Heart right ventricle (tissue), 16 donors: ENCODE data around the gene MAP7D1. TPM values are rescaled to one million over a fixed set of nuclear protein-coding genes. Genes with fewer than 3 reads are reported as not detected.
A peak's percentile ranks its signal among the peaks of the same experiment; 100 is the strongest.

ENCODE experiments used
- ATAC-seq, 8 donors: fragments of 200-7000 bp; cut with Tn5 transposase; one replicate each; pipeline ENCODE4 v1.9.1; 2020; ENCODE audit warnings: mild to moderate bottlenecking in 8 of 8, moderate library complexity in 8 of 8, moderate number of reproducible peaks in 1 of 8
- DNase-seq, 2 donors: peaks; one replicate each; pipeline ENCODE4 v3.0.0-alpha.2; 2020
- H3K27ac ChIP-seq, 10 donors: fragments of 200-600 bp; sonication (generic) in 2 of 10; one replicate each; pipeline versions ENCODE4 v1.5.0 to v1.8.0; 2020 to 2022; ENCODE audit warnings: mild to moderate bottlenecking in 3 of 10
- H3K27me3 ChIP-seq, 7 donors: fragments of 200-600 bp; one replicate each; pipeline ENCODE4 v1.8.0; 2021 to 2022; ENCODE audit warnings: mild to moderate bottlenecking in 2 of 7
- H3K36me3 ChIP-seq, 9 donors: fragments of 200-600 bp; sonication (generic) in 1 of 9; one replicate each; pipeline versions ENCODE4 v1.5.0 to v1.8.0; 2020 to 2022; ENCODE audit warnings: mild to moderate bottlenecking in 2 of 9
- H3K4me1 ChIP-seq, 9 donors: fragments of 200-600 bp; sonication (generic) in 1 of 9; one replicate each; pipeline versions ENCODE4 v1.5.0 to v1.8.0; 2020 to 2022; ENCODE audit warnings: mild to moderate bottlenecking in 4 of 9
- H3K4me3 ChIP-seq, 10 donors: fragments of 200-600 bp; sonication (generic) in 2 of 10; one replicate each; pipeline versions ENCODE4 v1.5.0 to v1.8.0; 2020 to 2022; ENCODE audit warnings: mild to moderate bottlenecking in 7 of 10, moderate library complexity in 2 of 10
- H3K9me3 ChIP-seq, 11 donors: fragments of 200-600 bp in 10 of 11; sonication (generic) in 2 of 11; one replicate each; pipeline versions ENCODE4 v1.5.0 to v1.8.0; 2013 to 2022; ENCODE audit warnings: mild to moderate bottlenecking in 2 of 11, control low read depth in 1 of 11, moderate library complexity in 1 of 11
- WGBS, 2 donors: extraction: QIAGEN DNeasy Blood & Tissue Kit; methylation state at CpG; one replicate each; pipeline ENCODE4 v1.1.7; 2013; ENCODE audit warnings: inconsistent platforms in 1 of 2; 5-methylcytosine and 5-hydroxymethylcytosine counted together
- intact Hi-C, 10 donors: fragments of 100-400 bp; cut with DNase I; formaldehyde crosslinking; loops; one replicate each; pipeline versions ENCODE4 v1.11.1 to v1.14.2; 2022
- polyA plus RNA-seq, 2 donors: library from polyadenylated mRNA; stranded (reverse); fragments of 200-250 nt; gene quantifications; one replicate each; pipeline ENCODE4 v1.2.3, GENCODE V29; 2013
- total RNA-seq, 10 donors: library from RNA; stranded (reverse); fragmentation: NEBNext Ultra II Directional in 3 of 10; extraction: Animal tissue kit (Norgen Biotek cat#: 25700) in 3 of 10; gene quantifications; one replicate each; pipeline versions ENCODE4 v1.2.1 to v1.2.4, GENCODE V29; 2021 to 2023
- TF ChIP-seq, protein P1 (sequence below), 9 donors: fragments of 200-600 bp; sonication (generic) in 2 of 9; IDR thresholded peaks; one replicate each; pipeline versions ENCODE4 v1.5.0 to v1.8.0; 2021 to 2022; ENCODE audit warnings: antibody characterized with exemption in 9 of 9, mild to moderate bottlenecking in 5 of 9, moderate library complexity in 1 of 9
- donor health status: Arrhythmogenic right ventricular cardiomyopathy.
- donor health status: ischemic (EF 13 %, LVEDD 7.1; RV severe dilation, severe dysfunction).
- donor health status: healthy with polysubstance abuse.
- donor health status: DM: no; HTN: yes; CAD: no.
- donor health status: DM: no; HTN: no; CAD: no.
- donor health status: ischemic (EF 25% LVEDD 6.9; RV normal size, moderate dysfunction).
- donor health status: ischemic (EF 25% LVEDD 5.7; RV mildly dilated, moderate dysfunction).
- donor health status: healthy.
- donor health status: DM: yes; HTN: yes; CAD: no.
- donor health status: Ischemic cardiomyopathy.
- donor health status: ischemic (EF 35%, LVEDD 5.7; RV mildly dilated, moderate dysfunction).
- donor health status: nonischemic (EF 11% LVEDD 7.7; RV severe dilation, severe dysfunction).
- donor health status: DM: yes; HTN: yes; CAD: no.
- donor health status: PGD.
- donor health status: ischemic (EF 29% LVEDD 5.4; RV normal size, mild dysfunction).
- donor health status: nonischemic (EF 23%, LVEDD 6.1; RV moderate dilation, normal function).

MAP7D1 gene
- total and polyA plus RNA-seq, 12 donors = 176 to 364 (median 320) TPM

- peaks cover 0 to 8% (median 0%) of the 10 kb centered on the region in 9 donors for H3K36me3 ChIP-seq
- peak overlapping the region; percentile 54 to 100 (median 94) for H3K27ac ChIP-seq
- H3K4me3 ChIP-seq = peak overlapping the region in 4 of 10 donors; percentile 18 to 75 (median 24)
- intact Hi-C loops = loop anchor here in 9 of 10 donors (1.0 to 5.0 kb wide), 8 partner anchors 36 to 269 kb away; partner anchors contain the start of genes THRAP3 (in 4 of the 9) and STK40 (in 1 of the 9)
- 8 to 11% methylated on average over 1 of the region's 1 CpG for WGBS, 2 donors
- TF ChIP-seq, protein P1, sequence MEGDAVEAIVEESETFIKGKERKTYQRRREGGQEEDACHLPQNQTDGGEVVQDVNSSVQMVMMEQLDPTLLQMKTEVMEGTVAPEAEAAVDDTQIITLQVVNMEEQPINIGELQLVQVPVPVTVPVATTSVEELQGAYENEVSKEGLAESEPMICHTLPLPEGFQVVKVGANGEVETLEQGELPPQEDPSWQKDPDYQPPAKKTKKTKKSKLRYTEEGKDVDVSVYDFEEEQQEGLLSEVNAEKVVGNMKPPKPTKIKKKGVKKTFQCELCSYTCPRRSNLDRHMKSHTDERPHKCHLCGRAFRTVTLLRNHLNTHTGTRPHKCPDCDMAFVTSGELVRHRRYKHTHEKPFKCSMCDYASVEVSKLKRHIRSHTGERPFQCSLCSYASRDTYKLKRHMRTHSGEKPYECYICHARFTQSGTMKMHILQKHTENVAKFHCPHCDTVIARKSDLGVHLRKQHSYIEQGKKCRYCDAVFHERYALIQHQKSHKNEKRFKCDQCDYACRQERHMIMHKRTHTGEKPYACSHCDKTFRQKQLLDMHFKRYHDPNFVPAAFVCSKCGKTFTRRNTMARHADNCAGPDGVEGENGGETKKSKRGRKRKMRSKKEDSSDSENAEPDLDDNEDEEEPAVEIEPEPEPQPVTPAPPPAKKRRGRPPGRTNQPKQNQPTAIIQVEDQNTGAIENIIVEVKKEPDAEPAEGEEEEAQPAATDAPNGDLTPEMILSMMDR (IDR thresholded peaks at IDR 0.05) = no peak
- no peak for DNase-seq
- H3K9me3 ChIP-seq = no peaks in the 10 kb centered on the region
- peaks cover 25 to 73% (median 58%) of the 10 kb centered on the region in 9 donors for H3K4me1 ChIP-seq
- ATAC-seq = no peak
- H3K27me3 ChIP-seq = no peaks in the 10 kb centered on the region
These were observed 4.7 kb upstream of the MAP7D1 start for GRCh38 chr1:36151134-36151844.

DNA sequence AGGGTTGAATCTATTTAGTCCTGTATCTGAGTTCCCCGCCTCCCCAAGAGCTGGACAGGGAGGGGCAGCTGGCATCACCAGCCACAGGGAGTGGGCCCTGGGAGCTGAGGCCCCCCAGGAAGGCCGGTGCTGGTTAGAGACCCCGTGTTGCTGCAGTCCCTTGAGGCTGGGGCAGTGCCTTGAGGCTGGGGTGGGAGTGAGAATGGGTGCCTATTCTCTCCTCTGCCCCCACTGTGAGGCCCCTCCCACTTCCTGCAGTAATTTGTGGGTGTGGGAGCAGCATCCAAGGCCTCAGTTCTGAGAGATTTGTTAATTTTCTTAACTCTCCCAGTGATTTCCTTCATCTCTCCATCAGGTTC, 4.1 kb upstream of the MAP7D1 start:
- H3K4me3 ChIP-seq = no peak overlapping the region
- intact Hi-C loops = loop anchor here in 9 of 10 donors (1.0 to 5.0 kb wide), 8 partner anchors 35 to 268 kb away; partner anchors contain the start of genes THRAP3 (in 4 of the 9) and STK40 (in 1 of the 9)
- H3K9me3 ChIP-seq = no peaks in the 10 kb centered on the region
- H3K27ac ChIP-seq = peak overlapping the region; percentile 54 to 100 (median 94)
- no peak for ATAC-seq
- WGBS, 2 donors = 40 to 45% methylated on average over 3 of the region's 3 CpGs
- H3K36me3 ChIP-seq = peaks cover 0 to 4% (median 0%) of the 10 kb centered on the region in 9 donors
- peaks cover 25 to 73% (median 58%) of the 10 kb centered on the region in 9 donors for H3K4me1 ChIP-seq
- peak; percentile 37 to 55 for DNase-seq
- TF ChIP-seq, protein P1 (IDR thresholded peaks at IDR 0.05) = no peak
- H3K27me3 ChIP-seq = no peaks in the 10 kb centered on the region

DNA sequence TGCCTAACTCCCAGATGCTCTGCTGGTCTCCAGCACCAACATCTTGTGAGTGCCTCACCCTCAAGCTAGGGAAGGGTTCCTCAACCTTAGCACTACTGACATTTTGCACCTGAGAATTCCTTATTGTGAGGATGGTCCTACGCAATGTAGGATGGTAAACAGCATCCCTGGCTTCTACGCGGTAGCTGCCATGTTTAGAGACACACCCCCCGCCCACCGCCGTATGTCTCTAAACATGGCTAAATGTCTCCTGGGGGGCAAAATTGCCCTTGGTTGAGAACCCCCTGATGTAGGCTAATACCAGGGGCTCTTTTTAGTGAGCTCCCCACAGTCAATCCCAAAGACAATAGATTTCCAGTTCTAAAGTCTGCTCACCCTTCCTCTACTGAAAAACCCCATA, 2.5 kb upstream of the MAP7D1 start:
- Histone ChIP-seq H3K9me3 (no peaks in the 10 kb centered on the region), H3K4me1 (peaks cover 33 to 71% (median 66%) of the 10 kb centered on the region in 9 donors), H3K36me3 (peaks cover 0 to 3% (median 0%) of the 10 kb centered on the region in 9 donors), H3K27ac (peak overlapping the region in 7 of 10 donors; percentile 93 to 100 (median 94)), H3K27me3 (no peaks in the 10 kb centered on the region), H3K4me3 (no peak overlapping the region)
- 90 to 93% methylated on average over 6 of the region's 6 CpGs for WGBS, 2 donors
- no peak for ATAC-seq
- intact Hi-C loops = loop anchor here in 6 of 10 donors (5.0 kb wide), 4 partner anchors 34 to 234 kb away; partner anchors contain the start of genes THRAP3 (in 2 of the 6) and STK40 (in 1 of the 6)
- no peak for DNase-seq
- TF ChIP-seq, protein P1 (IDR thresholded peaks at IDR 0.05) = no peak

- DNase-seq = no peak
- intact Hi-C loops = loop anchor here in 6 of 10 donors (5.0 kb wide), 4 partner anchors 33 to 233 kb away; partner anchors contain the start of genes THRAP3 (in 2 of the 6) and STK40 (in 1 of the 6)
These were observed 1.6 kb upstream of the MAP7D1 start for GRCh38 chr1:36154335-36154734.

More at GRCh38 chr1:36154335-36154734, 1.6 kb upstream of the MAP7D1 start:
- 77 to 90% methylated on average over 6 of the region's 6 CpGs for whole genome bisulfite sequencing, 2 donors
- H3K27me3 ChIP-seq = no peaks in the 10 kb centered on the region
- H3K27ac ChIP-seq = peak overlapping the region in 9 of 10 donors; percentile 98 to 100 (median 100)
- H3K4me3 ChIP-seq = no peak overlapping the region
- H3K9me3 ChIP-seq = no peaks in the 10 kb centered on the region
- H3K4me1 ChIP-seq = peaks cover 36 to 77% (median 69%) of the 10 kb centered on the region in 9 donors
- H3K36me3 ChIP-seq = peaks cover 0 to 10% (median 0%) of the 10 kb centered on the region in 9 donors
- TF ChIP-seq, protein P1 (IDR thresholded peaks at IDR 0.05) = no peak
- ATAC-seq = no peak
